Vagina (tissue), 2 donors: ENCODE measurements around the gene ERI2.

Source experiments
- POLR2A ChIP-seq, 2 donors: fragments of 450-650 bp; IDR thresholded peaks; one replicate each; pipeline ENCODE4 v1.6.1; 2017; ENCODE audit warnings: antibody characterized with exemption in 2 of 2, mild to moderate bottlenecking in 2 of 2, moderate library complexity in 2 of 2
- POLR2AphosphoS5 ChIP-seq, 2 donors: sonication (generic); formaldehyde crosslinking; IDR thresholded peaks; one replicate each; pipeline ENCODE4 v1.9.0; 2017; ENCODE audit warnings: antibody characterized with exemption in 2 of 2, mild to moderate bottlenecking in 2 of 2, low read depth in 1 of 2; ENCODE audit not compliant: insufficient read depth in 1 of 2
- TF ChIP-seq, protein P1 (sequence below), 3 experiments: fragments of 450-650 bp in 2 of 3; fragments of 200-600 bp in 1 of 3; sonication (generic) in 1 of 3; IDR thresholded peaks; one replicate each; pipeline ENCODE4 v1.5.1; 2017 to 2019; ENCODE audit warnings: antibody characterized with exemption in 3 of 3, mild to moderate bottlenecking in 2 of 3, moderate library complexity in 2 of 3

DNA sequence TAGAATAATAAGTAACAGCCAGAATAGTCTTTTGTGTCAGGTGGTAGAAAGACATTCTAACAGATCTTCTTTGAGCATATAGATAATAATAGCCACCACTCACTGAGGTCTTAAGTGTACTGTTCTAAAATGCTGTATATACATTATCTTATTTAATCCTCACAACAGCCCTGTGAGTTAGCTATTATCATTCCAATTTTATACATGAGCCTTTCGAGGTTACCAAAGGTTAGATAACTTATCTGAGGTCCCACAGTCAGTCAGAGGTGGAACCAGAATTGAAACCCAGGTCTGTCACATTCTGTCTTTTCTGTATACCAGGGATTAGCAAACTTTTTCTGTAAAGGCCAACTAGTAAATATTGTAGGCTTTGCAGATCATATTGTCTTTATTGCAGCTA lies 23.3 kb upstream of the ERI2 start:
- no peak for TF ChIP-seq POLR2AphosphoS5 (IDR thresholded peaks at IDR 0.05; ENCODE audit: insufficient read depth in 1 of 2, low read depth in 1 of 2)
- no peak for TF ChIP-seq POLR2A (IDR thresholded peaks at IDR 0.05)
- TF ChIP-seq, protein P1, sequence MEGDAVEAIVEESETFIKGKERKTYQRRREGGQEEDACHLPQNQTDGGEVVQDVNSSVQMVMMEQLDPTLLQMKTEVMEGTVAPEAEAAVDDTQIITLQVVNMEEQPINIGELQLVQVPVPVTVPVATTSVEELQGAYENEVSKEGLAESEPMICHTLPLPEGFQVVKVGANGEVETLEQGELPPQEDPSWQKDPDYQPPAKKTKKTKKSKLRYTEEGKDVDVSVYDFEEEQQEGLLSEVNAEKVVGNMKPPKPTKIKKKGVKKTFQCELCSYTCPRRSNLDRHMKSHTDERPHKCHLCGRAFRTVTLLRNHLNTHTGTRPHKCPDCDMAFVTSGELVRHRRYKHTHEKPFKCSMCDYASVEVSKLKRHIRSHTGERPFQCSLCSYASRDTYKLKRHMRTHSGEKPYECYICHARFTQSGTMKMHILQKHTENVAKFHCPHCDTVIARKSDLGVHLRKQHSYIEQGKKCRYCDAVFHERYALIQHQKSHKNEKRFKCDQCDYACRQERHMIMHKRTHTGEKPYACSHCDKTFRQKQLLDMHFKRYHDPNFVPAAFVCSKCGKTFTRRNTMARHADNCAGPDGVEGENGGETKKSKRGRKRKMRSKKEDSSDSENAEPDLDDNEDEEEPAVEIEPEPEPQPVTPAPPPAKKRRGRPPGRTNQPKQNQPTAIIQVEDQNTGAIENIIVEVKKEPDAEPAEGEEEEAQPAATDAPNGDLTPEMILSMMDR (IDR thresholded peaks at IDR 0.05): no peak
